ENCODE results near the gene ATXN7L1.

DNA sequence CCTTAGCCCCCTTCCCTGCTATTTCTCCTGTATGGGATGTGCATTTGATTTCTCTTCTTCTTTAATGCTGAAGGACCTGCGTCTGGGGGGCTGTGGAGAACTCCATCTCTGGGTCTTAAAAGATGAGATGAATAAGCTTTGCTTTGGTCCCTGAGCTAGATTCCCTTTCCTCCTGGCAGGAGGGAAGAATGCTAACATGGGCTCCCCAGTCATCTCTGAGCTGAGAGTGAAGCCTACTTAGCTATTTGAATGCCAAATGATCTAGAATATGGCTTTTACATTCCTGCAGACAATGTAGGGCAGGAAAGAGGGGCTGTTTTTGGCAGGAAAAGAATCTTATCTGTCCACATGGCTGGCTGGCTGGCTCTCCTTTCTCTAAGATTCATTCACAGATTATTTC lies 232.5 kb downstream of the ATXN7L1 start:
- TF ChIP-seq TCF7L2 (IDR thresholded peaks at IDR 0.05; ENCODE audit: low read depth, low read length) (no peak), BRD4 (CRISPR knock-in tag; IDR thresholded peaks at IDR 0.05) (no peak), JUND (CRISPR knock-in tag; IDR thresholded peaks at IDR 0.05) (no peak), EZH2 (conservative IDR thresholded peaks at IDR 0.05; ENCODE audit: low read depth, low read length) (no peak), SOX6 (IDR thresholded peaks at IDR 0.05) (no peak), SOX6 (CRISPR knock-in tag; IDR thresholded peaks at IDR 0.05) (no peak), THYN1 (CRISPR knock-in tag; IDR thresholded peaks at IDR 0.05; ENCODE audit: borderline replicate concordance, low read depth) (no peak), ZNF292 (CRISPR knock-in tag; IDR thresholded peaks at IDR 0.05; ENCODE audit: borderline replicate concordance, low read depth) (no peak), YEATS2 (CRISPR knock-in tag; IDR thresholded peaks at IDR 0.05; ENCODE audit: borderline replicate concordance) (no peak), ZNF562 (CRISPR knock-in tag; IDR thresholded peaks at IDR 0.05; ENCODE audit: borderline replicate concordance) (no peak), LCORL (IDR thresholded peaks at IDR 0.05) (no peak), LCORL (CRISPR knock-in tag; IDR thresholded peaks at IDR 0.05) (no peak), POLR2A (IDR thresholded peaks at IDR 0.05; ENCODE audit: insufficient read depth in 1 of 2, low read depth in 2 of 2, low read length in 2 of 2) (no peak)
- TF ChIP-seq, protein P1, sequence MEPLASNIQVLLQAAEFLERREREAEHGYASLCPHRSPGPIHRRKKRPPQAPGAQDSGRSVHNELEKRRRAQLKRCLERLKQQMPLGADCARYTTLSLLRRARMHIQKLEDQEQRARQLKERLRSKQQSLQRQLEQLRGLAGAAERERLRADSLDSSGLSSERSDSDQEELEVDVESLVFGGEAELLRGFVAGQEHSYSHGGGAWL (CRISPR knock-in tag; IDR thresholded peaks at IDR 0.05), result no peak
- TF ChIP-seq, protein P2, sequence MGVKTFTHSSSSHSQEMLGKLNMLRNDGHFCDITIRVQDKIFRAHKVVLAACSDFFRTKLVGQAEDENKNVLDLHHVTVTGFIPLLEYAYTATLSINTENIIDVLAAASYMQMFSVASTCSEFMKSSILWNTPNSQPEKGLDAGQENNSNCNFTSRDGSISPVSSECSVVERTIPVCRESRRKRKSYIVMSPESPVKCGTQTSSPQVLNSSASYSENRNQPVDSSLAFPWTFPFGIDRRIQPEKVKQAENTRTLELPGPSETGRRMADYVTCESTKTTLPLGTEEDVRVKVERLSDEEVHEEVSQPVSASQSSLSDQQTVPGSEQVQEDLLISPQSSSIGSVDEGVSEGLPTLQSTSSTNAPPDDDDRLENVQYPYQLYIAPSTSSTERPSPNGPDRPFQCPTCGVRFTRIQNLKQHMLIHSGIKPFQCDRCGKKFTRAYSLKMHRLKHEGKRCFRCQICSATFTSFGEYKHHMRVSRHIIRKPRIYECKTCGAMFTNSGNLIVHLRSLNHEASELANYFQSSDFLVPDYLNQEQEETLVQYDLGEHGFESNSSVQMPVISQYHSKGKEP (CRISPR knock-in tag; IDR thresholded peaks at IDR 0.05), result no peak
- TF ChIP-seq, protein P3, sequence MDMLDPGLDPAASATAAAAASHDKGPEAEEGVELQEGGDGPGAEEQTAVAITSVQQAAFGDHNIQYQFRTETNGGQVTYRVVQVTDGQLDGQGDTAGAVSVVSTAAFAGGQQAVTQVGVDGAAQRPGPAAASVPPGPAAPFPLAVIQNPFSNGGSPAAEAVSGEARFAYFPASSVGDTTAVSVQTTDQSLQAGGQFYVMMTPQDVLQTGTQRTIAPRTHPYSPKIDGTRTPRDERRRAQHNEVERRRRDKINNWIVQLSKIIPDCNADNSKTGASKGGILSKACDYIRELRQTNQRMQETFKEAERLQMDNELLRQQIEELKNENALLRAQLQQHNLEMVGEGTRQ (IDR thresholded peaks at IDR 0.05; ENCODE audit: low read depth, low read length), result no peak
- TF ChIP-seq, protein P3 (CRISPR knock-in tag; IDR thresholded peaks at IDR 0.05; ENCODE audit: borderline replicate concordance), result no peak
